HEK293 (cell line): Measurements from ENCODE around the gene ALDH7A1.

Experiments
- ATF2 ChIP-seq: fragments of 450-650 bp; formaldehyde crosslinking; IDR thresholded peaks from 2 replicates; pipeline ENCODE4 v1.5.1; 2016; ENCODE audit warnings: missing biosample characterization, missing genetic modification characterization, low read depth
- CTCF ChIP-seq: fragments of 450-650 bp; formaldehyde crosslinking; IDR thresholded peaks from 2 replicates; pipeline ENCODE4 v1.5.1; 2016; ENCODE audit warnings: missing biosample characterization, missing genetic modification characterization
- HOXA7 ChIP-seq: sonication (generic); formaldehyde crosslinking; IDR thresholded peaks from 2 replicates; pipeline ENCODE4 v1.8.1; 2022; ENCODE audit warnings: missing genetic modification reagents, borderline replicate concordance
- MYNN ChIP-seq: fragments of 450-650 bp; formaldehyde crosslinking; IDR thresholded peaks from 2 replicates; pipeline ENCODE4 v1.5.1; 2016; ENCODE audit warnings: missing biosample characterization, missing genetic modification characterization, borderline replicate concordance
- OVOL3 ChIP-seq: fragments of 450-650 bp; formaldehyde crosslinking; IDR thresholded peaks from 2 replicates; pipeline ENCODE4 v1.5.1; 2016; ENCODE audit warnings: missing biosample characterization, missing genetic modification characterization
- SETDB1 ChIP-seq: IDR thresholded peaks from one replicate; pipeline ENCODE4 v1.6.1; 2017; ENCODE audit warnings: mild to moderate bottlenecking, low read length, moderate library complexity, mixed read lengths; ENCODE audit not compliant: insufficient read length
- ZBTB8A ChIP-seq: fragments of 450-650 bp; formaldehyde crosslinking; IDR thresholded peaks from 2 replicates; pipeline ENCODE4 v1.5.1; 2016; ENCODE audit warnings: missing biosample characterization, missing genetic modification characterization
- ZIC2 ChIP-seq: fragments of 450-650 bp; formaldehyde crosslinking; IDR thresholded peaks from 2 replicates; pipeline ENCODE4 v1.5.1; 2016; ENCODE audit warnings: missing biosample characterization, missing genetic modification characterization
- ZNF549 ChIP-seq: fragments of 450-650 bp; IDR thresholded peaks from 2 replicates; pipeline ENCODE4 v1.5.1; 2018; ENCODE audit warnings: missing biosample characterization, missing genetic modification characterization, mild to moderate bottlenecking, inconsistent platforms, moderate library complexity
- ZNF654 ChIP-seq: fragments of 450-650 bp; formaldehyde crosslinking; IDR thresholded peaks from 2 replicates; pipeline ENCODE4 v1.5.1; 2016; ENCODE audit warnings: low read depth, missing biosample characterization, missing genetic modification characterization
- ZNF707 ChIP-seq: fragments of 450-650 bp; formaldehyde crosslinking; IDR thresholded peaks from 2 replicates; pipeline ENCODE4 v1.5.1; 2016; ENCODE audit warnings: missing biosample characterization, missing genetic modification characterization
- ZNF747 ChIP-seq: fragments of 450-650 bp; formaldehyde crosslinking; IDR thresholded peaks from 2 replicates; pipeline ENCODE4 v1.5.1; 2016; ENCODE audit warnings: missing biosample characterization, missing genetic modification characterization
- TF ChIP-seq, protein P1 (sequence below): fragments of 450-650 bp; formaldehyde crosslinking; IDR thresholded peaks from 2 replicates; pipeline ENCODE4 v1.5.1; 2016; ENCODE audit warnings: missing biosample characterization, missing genetic modification characterization

DNA sequence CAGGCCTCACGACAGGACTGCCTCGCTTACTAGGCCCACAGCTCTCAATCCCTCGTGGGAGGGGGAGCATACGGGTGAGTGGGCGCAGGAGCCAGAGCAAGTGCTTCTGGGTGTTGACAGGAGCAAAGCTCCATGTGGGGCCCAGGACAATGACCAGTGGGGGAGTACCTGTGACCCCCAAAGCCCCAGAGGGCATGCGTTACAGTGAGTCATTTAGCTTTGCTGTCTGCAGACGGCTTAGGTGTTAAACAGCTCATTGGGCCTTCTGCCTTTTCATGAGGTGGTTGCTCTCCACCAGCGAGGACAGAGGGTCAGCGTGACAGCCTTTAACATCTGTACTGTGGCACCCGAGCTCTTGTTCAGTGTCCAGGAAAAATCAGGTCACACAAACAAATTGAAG lies 93.6 kb downstream of the ALDH7A1 start:
- TF ChIP-seq ATF2 (no peak), ZNF707 (tag by site-specific recombination) (no peak), ZBTB8A (tag by site-specific recombination) (no peak), ZNF549 (tag by site-specific recombination) (no peak), CTCF (tag by site-specific recombination) (no peak), HOXA7 (CRISPR knock-in tag) (no peak), ZIC2 (tag by site-specific recombination) (no peak), MYNN (tag by site-specific recombination) (no peak), ZNF747 (tag by site-specific recombination) (no peak), ZNF654 (tag by site-specific recombination) (no peak), SETDB1 (no peak), OVOL3 (tag by site-specific recombination) (no peak)
- TF ChIP-seq, protein P1, sequence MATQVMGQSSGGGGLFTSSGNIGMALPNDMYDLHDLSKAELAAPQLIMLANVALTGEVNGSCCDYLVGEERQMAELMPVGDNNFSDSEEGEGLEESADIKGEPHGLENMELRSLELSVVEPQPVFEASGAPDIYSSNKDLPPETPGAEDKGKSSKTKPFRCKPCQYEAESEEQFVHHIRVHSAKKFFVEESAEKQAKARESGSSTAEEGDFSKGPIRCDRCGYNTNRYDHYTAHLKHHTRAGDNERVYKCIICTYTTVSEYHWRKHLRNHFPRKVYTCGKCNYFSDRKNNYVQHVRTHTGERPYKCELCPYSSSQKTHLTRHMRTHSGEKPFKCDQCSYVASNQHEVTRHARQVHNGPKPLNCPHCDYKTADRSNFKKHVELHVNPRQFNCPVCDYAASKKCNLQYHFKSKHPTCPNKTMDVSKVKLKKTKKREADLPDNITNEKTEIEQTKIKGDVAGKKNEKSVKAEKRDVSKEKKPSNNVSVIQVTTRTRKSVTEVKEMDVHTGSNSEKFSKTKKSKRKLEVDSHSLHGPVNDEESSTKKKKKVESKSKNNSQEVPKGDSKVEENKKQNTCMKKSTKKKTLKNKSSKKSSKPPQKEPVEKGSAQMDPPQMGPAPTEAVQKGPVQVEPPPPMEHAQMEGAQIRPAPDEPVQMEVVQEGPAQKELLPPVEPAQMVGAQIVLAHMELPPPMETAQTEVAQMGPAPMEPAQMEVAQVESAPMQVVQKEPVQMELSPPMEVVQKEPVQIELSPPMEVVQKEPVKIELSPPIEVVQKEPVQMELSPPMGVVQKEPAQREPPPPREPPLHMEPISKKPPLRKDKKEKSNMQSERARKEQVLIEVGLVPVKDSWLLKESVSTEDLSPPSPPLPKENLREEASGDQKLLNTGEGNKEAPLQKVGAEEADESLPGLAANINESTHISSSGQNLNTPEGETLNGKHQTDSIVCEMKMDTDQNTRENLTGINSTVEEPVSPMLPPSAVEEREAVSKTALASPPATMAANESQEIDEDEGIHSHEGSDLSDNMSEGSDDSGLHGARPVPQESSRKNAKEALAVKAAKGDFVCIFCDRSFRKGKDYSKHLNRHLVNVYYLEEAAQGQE (tag by site-specific recombination), result no peak
